NCI-H1417 (cell line): ENCODE results near the gene DDTL.

ENCODE experiments used
- DNase-seq, 3 experiments: peaks; one replicate each; lab custom pipeline; 2025; lab: John Stamatoyannopoulos, UW

Gene DDTL

DNA sequence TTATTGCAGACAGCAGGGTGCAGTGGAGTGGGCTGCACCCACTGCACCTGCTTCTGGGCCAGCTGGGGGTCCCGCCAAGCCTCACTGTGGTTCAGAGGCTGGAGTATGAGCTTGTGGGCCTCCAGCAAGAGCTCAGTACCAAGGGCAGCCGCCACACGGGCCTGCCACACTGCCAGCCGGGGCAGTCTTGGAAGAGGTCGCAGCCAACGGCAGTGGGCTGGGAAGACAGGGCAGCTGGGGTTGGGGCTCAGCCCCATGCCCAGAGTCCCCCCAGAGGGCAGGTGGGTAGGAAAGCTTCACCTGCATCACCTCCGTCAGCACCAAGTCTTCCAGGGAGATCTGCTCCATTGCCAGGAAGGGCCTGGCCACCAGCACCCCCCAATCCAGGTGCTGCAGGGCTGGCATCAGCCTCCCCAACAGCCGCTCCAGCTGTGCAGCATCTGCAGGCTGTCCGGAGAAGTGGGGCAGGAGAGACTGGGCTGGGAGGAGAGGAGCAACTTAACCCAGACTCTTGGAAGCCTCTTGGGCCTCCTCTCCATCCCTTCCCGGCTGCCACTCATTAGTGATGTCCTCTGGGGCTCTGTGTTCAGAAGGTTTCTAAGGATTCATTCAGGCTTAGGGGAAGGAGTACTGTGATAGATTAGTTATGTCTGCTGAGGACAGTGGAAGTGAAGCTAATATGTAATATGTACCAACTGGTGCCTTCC is 39.7 kb downstream of the DDTL start:
- DNase-seq = no peak

GRCh38 chr22:24006914-24007214 is 40.2 kb downstream of the DDTL start:
- no peak for DNase-seq

GRCh38 chr22:24007253-24008021 is 40.7 kb downstream of the DDTL start:
- no peak for DNase-seq

DNA sequence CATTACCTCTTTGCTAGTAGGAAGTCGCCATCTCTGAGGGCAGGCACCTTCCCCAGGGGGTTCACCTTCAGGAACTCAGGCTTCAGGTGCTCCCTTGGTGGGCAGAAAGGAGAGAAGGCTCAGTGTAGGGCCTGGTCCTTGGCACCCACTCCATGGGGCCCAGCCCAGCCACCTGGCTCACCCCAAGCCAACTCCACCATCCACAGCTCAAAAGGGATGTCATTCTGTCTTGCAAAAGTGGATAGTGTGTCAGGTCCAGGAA is 41.3 kb downstream of the DDTL start:
- no peak for DNase-seq

- no peak for DNase-seq
Observed at GRCh38 chr22:24008381-24009226, 41.9 kb downstream of the DDTL start.

DNA sequence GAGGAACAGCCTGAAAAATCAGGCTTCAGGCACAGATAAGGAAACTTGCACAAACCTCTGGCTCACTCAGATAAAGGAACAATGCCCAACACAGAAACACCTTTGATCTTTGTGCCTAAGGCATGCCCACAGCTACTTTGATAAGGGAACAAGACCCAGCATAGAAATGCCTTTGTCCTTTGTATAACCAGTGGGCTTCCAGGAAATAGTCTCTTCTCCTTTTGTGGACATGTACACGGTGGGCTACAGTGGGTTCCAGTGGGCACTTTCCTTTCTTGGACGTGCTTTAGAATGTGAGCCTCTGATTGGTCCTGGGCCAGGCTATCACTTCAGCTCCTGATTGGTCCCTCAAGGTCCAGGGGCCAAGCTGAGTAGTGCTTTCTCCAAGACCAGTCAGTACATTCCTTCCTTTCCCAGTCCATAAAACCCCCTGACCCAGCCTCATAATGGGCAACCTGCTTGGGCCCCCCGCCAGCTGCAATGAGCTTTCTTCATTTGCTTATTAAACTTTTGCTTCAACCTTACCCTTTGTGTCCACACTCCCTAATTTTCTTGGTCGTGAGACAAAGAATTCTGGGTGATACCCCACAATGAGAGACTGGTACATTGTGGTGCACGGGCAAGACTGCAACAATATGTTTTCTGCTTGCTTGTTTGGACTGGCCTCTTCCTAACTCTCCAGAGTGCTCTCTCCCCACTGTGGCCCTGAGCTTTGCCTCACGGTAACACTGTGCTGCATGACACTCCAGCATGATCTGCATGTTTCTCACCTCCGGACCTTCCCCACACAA is 42.7 kb downstream of the DDTL start:
- no peak for DNase-seq

GRCh38 chr22:24010018-24010391 is 43.3 kb downstream of the DDTL start:
- no peak for DNase-seq

DNA sequence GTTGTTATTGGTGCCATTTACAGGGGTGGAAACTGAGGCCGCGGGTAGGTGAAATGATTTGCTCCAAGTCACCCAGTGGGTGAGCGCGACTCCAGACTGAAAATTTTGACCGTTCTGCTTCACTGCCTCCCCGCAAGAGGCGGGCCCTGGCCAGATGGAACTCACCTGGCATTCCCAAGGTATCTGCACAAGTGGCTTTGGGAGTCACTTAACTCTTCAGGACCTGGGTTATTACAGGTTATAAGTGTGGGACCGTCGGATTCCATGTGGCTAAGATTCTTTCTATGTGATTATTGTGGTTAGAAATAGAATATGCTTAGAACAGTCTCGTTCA is 45.0 kb downstream of the DDTL start:
- DNase-seq = peak in 2 of 3 experiments; percentile 13 to 65

GRCh38 chr22:24016156-24016555 is 49.5 kb downstream of the DDTL start:
- no peak for DNase-seq

GRCh38 chr22:24021304-24021703 is 54.6 kb downstream of the DDTL start:
- DNase-seq = no peak
